ENCODE measurements around the gene GUCY1A1. TPM values are rescaled to one million over a fixed set of nuclear protein-coding genes. Genes with fewer than 3 reads are reported as not detected.
A peak's percentile ranks its signal among the peaks of the same experiment; 100 is the strongest.

Gene GUCY1A1
- total RNA-seq, 1 experiment from 2014 or later: 9.2 TPM

GRCh38 chr4:155675709-155676429 is 9.2 kb downstream of the GUCY1A1 start:
- Histone ChIP-seq H3F3A (ENCODE audit: low read length, unreplicated experiment) (no peaks in the 10 kb centered on the region), H3K4me1 (ENCODE audit: insufficient read depth, low read length) (peaks cover 48% of the 10 kb centered on the region), H3K9ac (ENCODE audit: low read length) (no peak overlapping the region), H3K4me2 (ENCODE audit: low read length) (0 out of 2 replicates have a peak overlapping the region, but pooled peaks have one; percentile 6), H2AFZ (ENCODE audit: low read length) (no peak overlapping the region), H3K36me3 (ENCODE audit: low read depth, low read length) (no peaks in the 10 kb centered on the region), H4K20me1 (ENCODE audit: low read length) (no peaks in the 10 kb centered on the region), H3K9me2 (replicated peaks; ENCODE audit: low read length) (no peaks in the 10 kb centered on the region), H3K27ac (ENCODE audit: low read length) (peak overlapping the region; percentile 23; the same call in 1 of the 2 replicates), H3K9me3 (ENCODE audit: low read length) (no peaks in the 10 kb centered on the region), H3K27me3 (ENCODE audit: low read length) (no peaks in the 10 kb centered on the region), H3K79me2 (ENCODE audit: low read length) (peaks cover 58% of the 10 kb centered on the region), H3K4me3 (ENCODE audit: low read length) (no peak overlapping the region)
- BruUV-seq (replicated peaks): no TSS peak
- peak; percentile 46 for DNase-seq
- no peak for ATAC-seq
- TF ChIP-seq EZH2phosphoT487 (IDR thresholded peaks at IDR 0.05; ENCODE audit: borderline replicate concordance, low read length) (no peak), CTCF (conservative IDR thresholded peaks at IDR 0.05; ENCODE audit: low read depth, low read length) (no peak), EZH2 (IDR thresholded peaks at IDR 0.05; ENCODE audit: low read length, unreplicated experiment) (no peak)
- ChIA-PET POLR2A (ENCODE audit: unreplicated experiment) (no interaction called here), CTCF (no interaction called here)
- intact Hi-C loops (cut with micrococcal nuclease): loop anchor here (2.0 to 5.0 kb wide), 3 partner anchors 101 to 233 kb away; no protein-coding TSS in a partner anchor

- Histone ChIP-seq H3K9ac (ENCODE audit: low read length) (no peak overlapping the region), H3K4me1 (ENCODE audit: insufficient read depth, low read length) (peaks cover 48% of the 10 kb centered on the region), H3F3A (ENCODE audit: low read length, unreplicated experiment) (no peaks in the 10 kb centered on the region), H3K36me3 (ENCODE audit: low read depth, low read length) (no peaks in the 10 kb centered on the region), H3K9me2 (replicated peaks; ENCODE audit: low read length) (no peaks in the 10 kb centered on the region), H3K9me3 (ENCODE audit: low read length) (no peaks in the 10 kb centered on the region), H3K27ac (ENCODE audit: low read length) (no peak overlapping the region), H3K27me3 (ENCODE audit: low read length) (no peaks in the 10 kb centered on the region), H2AFZ (ENCODE audit: low read length) (no peak overlapping the region), H3K79me2 (ENCODE audit: low read length) (peaks cover 52% of the 10 kb centered on the region), H3K4me3 (ENCODE audit: low read length) (no peak overlapping the region), H4K20me1 (ENCODE audit: low read length) (no peaks in the 10 kb centered on the region), H3K4me2 (ENCODE audit: low read length) (0 out of 2 replicates have a peak overlapping the region, but pooled peaks have one; percentile 6)
- POLR2A ChIA-PET (ENCODE audit: unreplicated experiment): no interaction called here
- no peak for DNase-seq
- TF ChIP-seq CTCF (conservative IDR thresholded peaks at IDR 0.05; ENCODE audit: low read depth, low read length) (no peak), EZH2phosphoT487 (IDR thresholded peaks at IDR 0.05; ENCODE audit: borderline replicate concordance, low read length) (no peak), EZH2 (IDR thresholded peaks at IDR 0.05; ENCODE audit: low read length, unreplicated experiment) (no peak)
- ATAC-seq: no peak
- CTCF ChIA-PET: no interaction called here
- intact Hi-C loops (cut with micrococcal nuclease): loop anchor here (5.0 kb wide), 2 partner anchors 101 to 134 kb away; no protein-coding TSS in a partner anchor
- BruUV-seq (replicated peaks): no TSS peak
These were observed 9.8 kb downstream of the GUCY1A1 start for GRCh38 chr4:155676430-155676825.

- peaks cover 39% of the 10 kb centered on the region for H3K79me2 ChIP-seq (ENCODE audit: low read length)
- intact Hi-C loops (cut with micrococcal nuclease): loop anchor here (5.0 kb wide), 2 partner anchors 99 to 136 kb away; no protein-coding TSS in a partner anchor
- no TSS peak for BruUV-seq (replicated peaks)
These were observed 11.4 kb downstream of the GUCY1A1 start for GRCh38 chr4:155678011-155678410.

More at GRCh38 chr4:155678011-155678410, 11.4 kb downstream of the GUCY1A1 start:
- H3K27me3 ChIP-seq (ENCODE audit: low read length): no peaks in the 10 kb centered on the region
- H3K9ac ChIP-seq (ENCODE audit: low read length): no peak overlapping the region
- TF ChIP-seq EZH2phosphoT487 (IDR thresholded peaks at IDR 0.05; ENCODE audit: borderline replicate concordance, low read length): no peak
- H3K9me2 ChIP-seq (replicated peaks; ENCODE audit: low read length): no peaks in the 10 kb centered on the region
- H3K27ac ChIP-seq (ENCODE audit: low read length): no peak overlapping the region
- CTCF ChIA-PET: no interaction called here
- no peak for DNase-seq
- POLR2A ChIA-PET (ENCODE audit: unreplicated experiment): no interaction called here
- no peak overlapping the region for H2AFZ ChIP-seq (ENCODE audit: low read length)
- no peak overlapping the region for H3K4me3 ChIP-seq (ENCODE audit: low read length)
- no peaks in the 10 kb centered on the region for H4K20me1 ChIP-seq (ENCODE audit: low read length)
- no peaks in the 10 kb centered on the region for H3F3A ChIP-seq (ENCODE audit: low read length, unreplicated experiment)
- H3K4me1 ChIP-seq (ENCODE audit: insufficient read depth, low read length): peaks cover 38% of the 10 kb centered on the region
- no peaks in the 10 kb centered on the region for H3K36me3 ChIP-seq (ENCODE audit: low read depth, low read length)
- H3K4me2 ChIP-seq (ENCODE audit: low read length): no peak overlapping the region
- ATAC-seq: no peak
- no peaks in the 10 kb centered on the region for H3K9me3 ChIP-seq (ENCODE audit: low read length)

All from PC-3 (cell line).